Renal cortex interstitium (tissue), 15 donors: ENCODE results near the gene ANAPC5. TPM values are rescaled to one million over a fixed set of nuclear protein-coding genes. Genes with fewer than 3 reads are reported as not detected.
A peak's percentile ranks its signal among the peaks of the same experiment; 100 is the strongest.
"Not testable (repeated sequence)": the region's sequence is repeated elsewhere in the genome, so short reads cannot be mapped to it uniquely, and the experiment has no call there.

ENCODE experiments used
- DNase-seq, 11 donors: peaks; one replicate each; pipeline ENCODE4 v3.0.0-alpha.2; 2013; ENCODE audit warnings: low read depth in 9 of 11, low spot score in 4 of 11; ENCODE audit errors: extremely low read depth in 1 of 11
- long read RNA-seq, 16 experiments: transcript quantifications; one replicate each; lab custom pipeline, GENCODE V29; 2026
- polyA plus RNA-seq, 3 donors: library from polyadenylated mRNA; unstranded; fragments of 120-200 nt; gene quantifications; one replicate each; pipeline ENCODE4 v1.2.1, GENCODE V29; 2013; ENCODE audit not compliant: insufficient read length in 3 of 3

Gene ANAPC5
- polyA plus RNA-seq = 100 to 1,000 TPM; 137 to 198 (median 156) TPM
- long read RNA-seq, donor 1, partial matches to known transcripts = 20 of 27 reads
- long read RNA-seq, donor 1, other reads (novel, unspliced or antisense) = 0 of 27 reads
- long read RNA-seq, donor 2, partial matches to known transcripts = 20 of 28 reads
- long read RNA-seq, donor 2, other reads (novel, unspliced or antisense) = 0 of 28 reads
- long read RNA-seq, donor 3, transcript ANAPC5-201 (17 exons, 2,513 nt) = major isoform, 9 of 66 reads
- long read RNA-seq, donor 3, transcript ANAPC5-218 (17 exons, 2,400 nt) = minor isoform, 7 of 66 reads
- long read RNA-seq, donor 3, partial matches to known transcripts = 44 of 66 reads
- long read RNA-seq, donor 3, other reads (novel, unspliced or antisense) = 0 of 66 reads
- long read RNA-seq, donor 4, transcript ANAPC5-208 (9 exons, 2,077 nt) = major isoform, 14 of 79 reads
- long read RNA-seq, donor 4, transcript ANAPC5-218 (17 exons, 2,400 nt) = minor isoform, 7 of 79 reads
- long read RNA-seq, donor 4, partial matches to known transcripts = 49 of 79 reads
- long read RNA-seq, donor 4, other reads (novel, unspliced or antisense) = 0 of 79 reads
- long read RNA-seq, donor 5 = 0 reads
- long read RNA-seq, donor 6, transcript ANAPC5-203 (2 exons, 1,141 nt) = major isoform, 11 of 68 reads
- long read RNA-seq, donor 6, partial matches to known transcripts = 47 of 68 reads
- long read RNA-seq, donor 6, other reads (novel, unspliced or antisense) = 0 of 68 reads
- long read RNA-seq, donor 7, transcript ANAPC5-208 (9 exons, 2,077 nt) = minor isoform, 6 of 73 reads
- long read RNA-seq, donor 7, transcript ANAPC5-201 (17 exons, 2,513 nt) = major isoform, 7 of 73 reads
- long read RNA-seq, donor 7, partial matches to known transcripts = 54 of 73 reads
- long read RNA-seq, donor 7, other reads (novel, unspliced or antisense) = 0 of 73 reads
- long read RNA-seq, donor 8, transcript ANAPC5-218 (17 exons, 2,400 nt) = minor isoform, 7 of 91 reads
- long read RNA-seq, donor 8, transcript ANAPC5-201 (17 exons, 2,513 nt) = minor isoform, 13 of 91 reads
- long read RNA-seq, donor 8, transcript ANAPC5-203 (2 exons, 1,141 nt) = major isoform, 14 of 91 reads
- long read RNA-seq, donor 8, partial matches to known transcripts = 49 of 91 reads
- long read RNA-seq, donor 8, other reads (novel, unspliced or antisense) = 0 of 91 reads
- long read RNA-seq, donor 9, transcript ANAPC5-218 (17 exons, 2,400 nt) = major isoform, 8 of 44 reads
- long read RNA-seq, donor 9, partial matches to known transcripts = 26 of 44 reads
- long read RNA-seq, donor 9, other reads (novel, unspliced or antisense) = 0 of 44 reads
- long read RNA-seq, donor 10, transcript ANAPC5-201 (17 exons, 2,513 nt) = major isoform, 10 of 50 reads
- long read RNA-seq, donor 10, partial matches to known transcripts = 34 of 50 reads
- long read RNA-seq, donor 10, other reads (novel, unspliced or antisense) = 0 of 50 reads
- long read RNA-seq, donor 11, transcript ANAPC5-208 (9 exons, 2,077 nt) = major isoform, 10 of 43 reads
- long read RNA-seq, donor 11, transcript ANAPC5-218 (17 exons, 2,400 nt) = minor isoform, 5 of 43 reads
- long read RNA-seq, donor 11, partial matches to known transcripts = 24 of 43 reads
- long read RNA-seq, donor 11, other reads (novel, unspliced or antisense) = 0 of 43 reads
- long read RNA-seq, donor 12, partial matches to known transcripts = 16 of 23 reads
- long read RNA-seq, donor 12, other reads (novel, unspliced or antisense) = 0 of 23 reads
- long read RNA-seq, donor 13 = 0 reads
- long read RNA-seq, donor 14, transcript ANAPC5-208 (9 exons, 2,077 nt) = major isoform, 8 of 27 reads
- long read RNA-seq, donor 14, transcript ANAPC5-218 (17 exons, 2,400 nt) = minor isoform, 5 of 27 reads
- long read RNA-seq, donor 14, partial matches to known transcripts = 9 of 27 reads
- long read RNA-seq, donor 14, other reads (novel, unspliced or antisense) = 0 of 27 reads
- long read RNA-seq, donor 15, partial matches to known transcripts = 23 of 26 reads
- long read RNA-seq, donor 15, other reads (novel, unspliced or antisense) = 0 of 26 reads
- long read RNA-seq, donor 16, transcript ANAPC5-203 (2 exons, 1,141 nt) = minor isoform, 10 of 328 reads
- long read RNA-seq, donor 16, transcript ANAPC5-208 (9 exons, 2,077 nt) = major isoform, 47 of 328 reads
- long read RNA-seq, donor 16, transcript ANAPC5-218 (17 exons, 2,400 nt) = minor isoform, 15 of 328 reads
- long read RNA-seq, donor 16, transcript ANAPC5-201 (17 exons, 2,513 nt) = minor isoform, 20 of 328 reads
- long read RNA-seq, donor 16, partial matches to known transcripts = 229 of 328 reads
- long read RNA-seq, donor 16, other reads (novel, unspliced or antisense) = 5 of 328 reads

GRCh38 chr12:121351820-121352681, at the start of gene ANAPC5:
TSS of gene ANAPC5 (minus strand) at chr12:121352411. CDS start at chr12:121352340, 71 bp downstream.
- DNase-seq = peak; percentile 90 to 98 (median 96)

- peak in 8 of 11 donors; percentile 24 to 55 (median 38) for DNase-seq
These were observed 48.3 kb upstream of the ANAPC5 start for GRCh38 chr12:121400332-121401139.

GRCh38 chr12:121399391-121400331, 47.5 kb upstream of the ANAPC5 start, which contains the start of gene RNF34:
TSS of gene RNF34 (plus strand) at chr12:121400118. CDS start at chr12:121400213, 95 bp downstream.
- DNase-seq = peak; percentile 91 to 98 (median 98)

GRCh38 chr12:121398355-121398754, 46.1 kb upstream of the ANAPC5 start:
- no peak for DNase-seq

GRCh38 chr12:121397521-121397920, 45.3 kb upstream of the ANAPC5 start:
- no peak for DNase-seq

- DNase-seq = no peak
These were observed 40.1 kb upstream of the ANAPC5 start for GRCh38 chr12:121392325-121392716.

GRCh38 chr12:121391619-121392324, 39.6 kb upstream of the ANAPC5 start:
- peak in 1 of 11 donors; percentile 29 for DNase-seq

GRCh38 chr12:121390856-121391255, 38.6 kb upstream of the ANAPC5 start:
- DNase-seq = no peak

- no peak for DNase-seq
These were observed 36.3 kb upstream of the ANAPC5 start for GRCh38 chr12:121388421-121388981.

GRCh38 chr12:121384891-121385290, 32.7 kb upstream of the ANAPC5 start:
- DNase-seq = not testable (repeated sequence)

- no peak for DNase-seq
These were observed 31.4 kb upstream of the ANAPC5 start for GRCh38 chr12:121383601-121384021.

GRCh38 chr12:121379945-121380344, 27.7 kb upstream of the ANAPC5 start:
- no peak for DNase-seq

- DNase-seq = no peak
These were observed 26.5 kb upstream of the ANAPC5 start for GRCh38 chr12:121378736-121379135.
